ENCODE measurements around the gene ITPR3.

The ITPR3 gene

GRCh38 chr6:33740794-33741193 lies 119.7 kb downstream of the ITPR3 start:
- no peak for FAIRE-seq

GRCh38 chr6:33742092-33742491 lies 121.0 kb downstream of the ITPR3 start:
- FAIRE-seq, result no peak

- FAIRE-seq, result no peak
Measured at GRCh38 chr6:33742837-33743236, 121.7 kb downstream of the ITPR3 start.

GRCh38 chr6:33744001-33744848 lies 123.1 kb downstream of the ITPR3 start:
- no peak for FAIRE-seq

- FAIRE-seq, result no peak
Measured at GRCh38 chr6:33744895-33745546, 123.9 kb downstream of the ITPR3 start.

- no peak for FAIRE-seq
Measured at GRCh38 chr6:33745548-33745947, 124.4 kb downstream of the ITPR3 start.

Data from islet of Langerhans (tissue), 1 donor.